ENCODE results near the gene RRP1. TPM values are rescaled to one million over a fixed set of nuclear protein-coding genes. Genes with fewer than 3 reads are reported as not detected.

RRP1 gene
- total and polyA plus RNA-seq, 9 of the 15 experiments (the other 6 are each of a cell fraction or from before 2014, with no cell fraction given) = 0.89 to 105 (median 51.6) TPM

- peak; percentile 84 for TF ChIP-seq KDM5B (IDR thresholded peaks at IDR 0.05; ENCODE audit: insufficient replicate concordance, low read depth, low read length)
- TF ChIP-seq ELF1 (tag; IDR thresholded peaks at IDR 0.05) = peak; percentile 68
- TF ChIP-seq, protein P1, sequence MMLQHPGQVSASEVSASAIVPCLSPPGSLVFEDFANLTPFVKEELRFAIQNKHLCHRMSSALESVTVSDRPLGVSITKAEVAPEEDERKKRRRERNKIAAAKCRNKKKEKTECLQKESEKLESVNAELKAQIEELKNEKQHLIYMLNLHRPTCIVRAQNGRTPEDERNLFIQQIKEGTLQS (IDR thresholded peaks at IDR 0.05) = peak; percentile 50; the same call in 1 of the 2 replicates
- TF ChIP-seq, protein P1 (CRISPR knock-in tag; conservative IDR thresholded peaks at IDR 0.05) = 0 out of 2 replicates have a peak, but pooled peaks have one; percentile 61
- TF ChIP-seq MCM7 (IDR thresholded peaks at IDR 0.05) = no peak
- TF ChIP-seq POLR2G (IDR thresholded peaks at IDR 0.05; ENCODE audit: low read depth, low read length) = peak; percentile 92
- no peak for TF ChIP-seq BACH1 (tag; IDR thresholded peaks at IDR 0.05)
- TF ChIP-seq, protein P2, sequence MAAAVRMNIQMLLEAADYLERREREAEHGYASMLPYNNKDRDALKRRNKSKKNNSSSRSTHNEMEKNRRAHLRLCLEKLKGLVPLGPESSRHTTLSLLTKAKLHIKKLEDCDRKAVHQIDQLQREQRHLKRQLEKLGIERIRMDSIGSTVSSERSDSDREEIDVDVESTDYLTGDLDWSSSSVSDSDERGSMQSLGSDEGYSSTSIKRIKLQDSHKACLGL (CRISPR knock-in tag; IDR thresholded peaks at IDR 0.05; ENCODE audit: borderline replicate concordance, poor library complexity, severe bottlenecking) = peak; percentile 97
- TF ChIP-seq POLR2AphosphoS2 (IDR thresholded peaks at IDR 0.05; ENCODE audit: low read length) = no peak
- no peak for TF ChIP-seq EP300 (IDR thresholded peaks at IDR 0.05; ENCODE audit: low read length)
- TF ChIP-seq RBM17 (IDR thresholded peaks at IDR 0.05; ENCODE audit: borderline replicate concordance, low read depth, low read length) = no peak
- TF ChIP-seq SREBF1 (IDR thresholded peaks at IDR 0.05; ENCODE audit: borderline replicate concordance, low read depth, low read length) = no peak
- TF ChIP-seq MAZ (CRISPR knock-in tag; conservative IDR thresholded peaks at IDR 0.05 in 1 of 2, IDR thresholded peaks at IDR 0.05 in 1 of 2) = peak; percentile 80 to 98
- no peak for TF ChIP-seq ARHGAP35 (IDR thresholded peaks at IDR 0.05; ENCODE audit: partially characterized antibody)
- TF ChIP-seq CBX5 (IDR thresholded peaks at IDR 0.05; ENCODE audit: borderline replicate concordance, low read depth) = peak; percentile 52; the same call in 1 of the 2 replicates
- no peak for TF ChIP-seq ZNF311 (CRISPR knock-in tag; IDR thresholded peaks at IDR 0.05)
- 0 out of 2 replicates have a peak, but pooled peaks have one; percentile 51 for TF ChIP-seq ZFPM2 (CRISPR knock-in tag; IDR thresholded peaks at IDR 0.05)
Observed at GRCh38 chr21:43789276-43790009, at the start of gene RRP1 (continued).

Measured in K562 (cell line).